ENCODE measurements around the gene CFAP20.
"Not testable (repeated sequence)": the region's sequence is repeated elsewhere in the genome, so short reads cannot be mapped to it uniquely, and the experiment has no call there.

Gene CFAP20

DNA sequence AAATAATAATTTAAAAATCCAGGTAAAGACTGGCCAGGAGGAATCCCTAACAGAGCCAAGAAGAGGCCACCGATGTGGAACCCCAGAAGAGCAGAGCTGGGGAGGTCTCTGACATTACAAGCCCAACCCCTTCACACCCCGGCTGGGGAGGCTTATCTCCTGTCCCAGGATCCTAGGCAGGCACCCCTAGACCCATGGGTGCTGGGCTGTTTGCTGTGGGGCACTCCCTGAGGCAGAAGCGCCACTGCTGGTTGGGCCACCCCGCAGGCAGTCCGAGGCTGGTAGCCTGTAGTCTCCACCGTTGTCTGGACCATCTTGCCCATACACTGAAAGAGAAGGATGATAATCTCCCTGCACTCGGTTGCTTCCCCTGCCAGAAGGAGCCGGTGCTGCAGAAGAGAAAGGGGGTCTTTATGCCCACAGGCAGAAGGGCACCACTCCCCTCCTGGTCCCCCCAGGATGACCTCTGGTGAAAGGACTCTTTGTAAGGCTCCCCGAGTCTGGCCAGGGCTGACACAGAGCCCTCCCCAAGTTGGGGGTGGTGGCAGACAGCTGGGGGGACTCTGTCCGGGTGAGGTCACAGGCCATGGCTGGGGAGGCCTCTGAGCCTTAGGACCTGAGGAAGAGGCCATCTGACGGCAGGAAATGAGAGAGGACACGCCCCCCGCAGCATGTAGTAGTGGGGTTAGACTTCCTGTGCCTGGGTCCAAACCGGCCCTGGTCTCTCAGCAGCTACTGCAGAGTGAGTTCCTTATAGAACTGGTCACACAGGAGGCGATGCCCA lies 34.2 kb downstream of the CFAP20 start:
- DNase-seq, result no peak

- DNase-seq, result no peak
Observed at GRCh38 chr16:58094026-58094425, 35.2 kb downstream of the CFAP20 start.

GRCh38 chr16:58090396-58090795 lies 38.8 kb downstream of the CFAP20 start:
- DNase-seq, result not testable (repeated sequence)

DNA sequence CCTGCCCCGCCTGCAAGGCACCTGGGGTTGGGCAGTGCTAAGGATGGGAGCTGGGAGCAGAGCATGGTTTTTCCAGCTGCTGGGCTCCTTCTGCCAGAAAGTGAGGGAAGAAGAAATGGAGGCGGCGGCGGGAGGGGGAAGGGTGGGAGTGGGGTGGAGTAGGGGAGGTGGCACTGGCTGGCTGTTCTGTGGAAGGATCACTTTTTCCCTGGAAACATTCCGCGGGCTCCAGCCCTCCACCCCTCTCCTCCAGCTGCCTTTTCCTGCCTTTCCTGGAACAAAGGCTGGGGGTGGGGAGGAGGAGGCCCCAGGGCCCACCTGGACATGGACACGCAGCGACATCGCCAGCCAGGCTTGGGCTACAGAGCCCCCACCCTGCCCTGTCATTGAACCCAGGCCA lies 41.1 kb downstream of the CFAP20 start:
- DNase-seq, result no peak

DNA sequence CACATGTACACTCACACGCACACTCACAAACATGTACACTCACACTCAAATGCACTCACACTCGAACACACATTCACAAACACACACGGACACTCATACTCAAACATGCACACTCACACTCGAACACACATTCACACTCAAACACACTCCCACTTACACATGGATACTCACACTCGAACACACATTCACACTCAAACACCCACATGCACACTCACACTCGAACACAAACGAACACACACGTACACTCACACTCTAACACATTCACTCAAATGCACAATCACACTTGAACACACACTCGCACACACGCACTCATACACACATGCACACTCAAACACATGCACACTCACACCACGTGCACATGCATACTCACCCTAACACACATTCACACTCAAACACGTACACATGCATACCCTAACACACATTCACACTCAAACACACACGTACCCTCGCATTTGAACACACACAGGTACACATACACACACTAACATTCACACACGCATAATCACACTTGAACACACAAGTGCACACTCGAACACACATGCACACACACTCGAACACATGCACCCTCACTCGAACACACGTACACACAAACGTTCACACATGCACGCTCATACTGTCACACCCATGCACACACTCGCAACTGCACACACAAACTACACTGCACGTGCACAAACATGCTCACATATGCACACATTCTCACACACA lies 41.8 kb downstream of the CFAP20 start:
- no peak for DNase-seq

DNA sequence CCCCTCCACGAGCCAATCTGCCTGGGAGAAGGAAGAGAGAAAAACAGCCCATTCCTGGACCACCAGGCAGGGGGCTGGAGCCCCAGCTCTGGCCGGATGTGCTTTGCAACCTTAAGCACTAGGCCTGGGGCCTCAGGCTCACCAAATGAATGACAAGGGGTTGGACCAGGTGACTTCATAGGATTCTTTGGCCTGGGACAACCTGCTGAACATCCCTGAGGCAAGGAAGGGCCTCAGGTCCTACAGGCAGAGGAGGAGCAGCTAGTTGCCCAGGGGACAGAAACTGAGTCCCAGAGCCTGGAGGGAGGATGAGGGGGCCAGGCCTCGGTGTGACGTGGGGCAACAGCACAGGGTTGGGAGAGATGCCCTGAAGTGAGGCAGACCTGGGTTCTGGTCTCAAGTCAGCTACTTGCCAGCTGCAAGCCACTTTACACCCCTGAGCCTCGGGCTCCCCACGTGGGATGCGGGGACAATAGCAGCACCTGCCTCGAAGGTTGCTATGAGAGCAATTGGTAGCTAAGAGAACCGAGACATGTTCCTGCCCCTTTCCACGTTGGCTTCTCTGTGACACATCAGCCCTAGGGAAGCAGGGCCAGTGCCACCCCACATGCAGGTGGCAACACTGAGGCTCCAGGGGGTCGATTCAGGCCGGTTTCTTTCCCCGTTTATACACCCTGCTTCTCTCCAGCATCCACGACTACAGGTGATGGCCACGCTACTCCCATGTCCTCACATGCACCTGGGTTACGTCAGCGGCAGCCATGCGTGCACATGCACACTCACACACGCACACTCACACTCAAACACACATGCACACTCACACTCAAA lies 42.6 kb downstream of the CFAP20 start:
- DNase-seq, result no peak

- DNase-seq, result no peak
Observed at GRCh38 chr16:58085584-58086251, 43.5 kb downstream of the CFAP20 start.

DNA sequence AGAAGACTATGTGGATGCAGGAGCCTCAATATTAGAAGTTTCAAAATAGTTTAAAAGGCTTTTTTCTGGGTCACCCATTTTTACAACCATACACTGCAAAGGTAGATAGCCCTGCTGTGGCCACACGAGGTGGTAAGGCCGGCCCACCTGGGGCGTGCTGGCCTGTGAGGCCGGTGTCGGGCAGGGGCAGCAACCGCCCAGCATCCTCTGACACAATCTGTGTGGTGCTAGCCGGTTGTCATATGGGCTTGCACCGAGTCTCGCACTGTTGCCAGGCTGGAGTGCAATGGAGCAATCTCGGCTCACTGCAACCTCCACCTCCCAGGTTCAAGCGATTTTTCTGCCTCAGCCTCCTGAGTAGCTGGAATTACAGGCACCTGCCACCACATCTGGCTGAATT lies 44.0 kb downstream of the CFAP20 start:
- DNase-seq, result no peak

DNA sequence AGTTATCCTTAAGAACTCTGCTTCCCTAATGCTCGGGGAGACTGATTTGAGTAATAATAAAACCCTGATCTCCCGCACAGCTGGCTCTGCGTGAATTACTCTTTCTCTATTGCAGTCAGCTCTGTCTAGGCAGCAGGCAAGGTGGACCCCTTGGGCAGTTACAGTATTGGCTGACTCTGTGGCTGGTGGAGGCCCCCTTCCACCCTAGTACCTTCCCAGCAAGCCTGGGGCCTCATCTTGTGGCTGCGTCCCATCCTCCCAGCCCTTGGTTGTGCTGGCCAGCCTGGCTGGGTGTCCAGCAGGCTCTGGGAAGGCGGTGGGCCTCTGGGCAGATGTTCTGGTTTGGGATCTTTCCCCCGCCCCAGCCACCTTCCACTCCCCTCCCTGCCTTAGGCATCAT lies 44.5 kb downstream of the CFAP20 start:
- no peak for DNase-seq

DNA sequence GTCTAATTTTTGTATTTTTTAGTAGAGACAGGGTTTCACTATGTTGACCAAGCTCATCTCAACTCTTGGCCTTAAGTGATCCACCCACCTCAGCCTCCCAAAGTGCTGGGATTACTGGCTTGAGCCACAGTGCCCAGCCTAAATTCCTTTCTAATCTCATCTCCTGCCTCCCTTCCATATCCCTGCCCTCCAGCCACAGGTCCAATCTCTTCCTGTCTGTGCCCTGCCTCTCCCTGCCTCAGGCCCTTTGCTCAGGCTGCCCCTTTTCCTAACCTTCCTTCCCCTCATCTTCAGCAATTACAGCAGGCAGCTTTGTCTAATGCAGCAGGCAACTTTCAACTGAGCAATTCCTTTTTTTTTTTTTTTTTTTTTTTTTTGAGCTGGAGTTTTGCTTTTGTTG lies 46.8 kb downstream of the CFAP20 start:
- no peak for DNase-seq

DNA sequence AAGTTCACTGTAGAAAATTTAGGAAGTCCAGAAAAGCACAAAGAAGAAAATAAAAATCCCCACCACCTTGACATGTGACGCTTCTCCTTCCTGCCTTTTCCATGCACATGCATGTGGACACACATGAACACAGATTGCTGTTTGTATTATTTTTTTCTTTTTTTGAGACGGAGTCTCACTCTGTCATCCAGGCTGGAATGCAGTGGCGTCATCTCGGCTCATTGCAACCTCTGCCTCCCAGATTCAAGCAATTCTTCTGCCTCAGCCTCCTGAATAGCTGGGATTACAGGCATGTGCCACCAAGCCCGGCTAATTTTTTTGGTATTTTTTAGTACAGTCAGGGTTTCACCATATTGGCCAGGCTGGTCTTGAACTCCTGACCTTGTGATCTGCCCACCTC lies 48.5 kb downstream of the CFAP20 start:
- DNase-seq, result not testable (repeated sequence)

DNA sequence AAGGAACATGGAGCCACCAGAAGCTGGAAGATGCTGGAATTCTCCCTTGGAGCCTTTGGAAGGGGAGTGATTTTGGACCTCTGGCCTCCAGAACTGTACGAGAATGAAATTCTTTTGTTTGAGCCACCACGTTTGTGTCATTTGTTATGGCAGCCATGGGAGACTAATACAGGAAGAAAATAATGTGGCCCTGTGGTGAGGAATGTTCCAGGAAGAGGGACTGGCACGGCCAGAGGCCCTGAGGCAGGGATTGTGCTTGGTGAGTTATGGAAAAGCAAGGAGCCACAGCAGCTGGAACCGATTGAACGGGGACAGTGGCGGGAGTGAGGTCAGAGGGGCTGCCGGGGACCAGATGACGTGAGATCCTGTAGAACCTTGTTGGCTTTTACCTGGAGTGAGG lies 51.4 kb downstream of the CFAP20 start:
- no peak for DNase-seq

DNA sequence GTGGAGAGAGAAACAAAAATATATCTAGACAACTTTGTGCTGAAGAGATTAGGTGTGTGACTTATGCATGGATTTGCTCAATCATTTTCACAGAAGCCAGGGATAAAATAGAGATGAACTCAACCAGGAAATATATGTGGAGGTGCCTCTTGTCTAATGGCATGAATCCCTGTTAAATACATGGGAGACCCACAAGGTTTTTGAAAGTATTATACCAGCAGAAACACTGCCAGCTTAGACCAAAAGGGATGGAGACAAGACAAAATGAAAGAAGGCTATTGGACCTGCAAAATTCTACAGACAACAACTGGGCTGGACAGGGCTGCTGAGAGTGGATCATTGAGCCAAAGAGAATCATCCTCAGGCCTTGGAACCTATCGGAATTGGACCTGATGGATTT lies 52.7 kb downstream of the CFAP20 start:
- no peak for DNase-seq

DNA sequence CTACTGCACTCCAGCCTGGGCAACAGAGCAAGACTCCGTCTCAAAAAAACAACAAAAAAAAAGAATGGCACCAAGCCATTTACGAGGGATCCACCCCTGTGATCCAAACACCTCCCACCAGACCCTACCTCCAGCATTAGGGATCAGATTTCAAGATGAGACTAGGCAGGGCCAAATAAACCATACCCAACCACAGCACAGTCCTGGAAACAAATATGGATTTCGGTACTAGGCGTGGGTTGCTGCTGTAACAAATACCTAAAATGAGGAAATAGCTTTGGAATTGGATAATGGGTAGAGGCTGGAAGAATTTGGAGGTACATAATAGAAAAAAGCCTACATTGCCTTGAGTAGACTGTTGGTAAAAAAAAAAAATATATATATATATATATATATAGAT lies 54.5 kb downstream of the CFAP20 start:
- no peak for DNase-seq

- DNase-seq, result not testable (repeated sequence)
Observed at GRCh38 chr16:58073086-58073485, 56.1 kb downstream of the CFAP20 start.

DNA sequence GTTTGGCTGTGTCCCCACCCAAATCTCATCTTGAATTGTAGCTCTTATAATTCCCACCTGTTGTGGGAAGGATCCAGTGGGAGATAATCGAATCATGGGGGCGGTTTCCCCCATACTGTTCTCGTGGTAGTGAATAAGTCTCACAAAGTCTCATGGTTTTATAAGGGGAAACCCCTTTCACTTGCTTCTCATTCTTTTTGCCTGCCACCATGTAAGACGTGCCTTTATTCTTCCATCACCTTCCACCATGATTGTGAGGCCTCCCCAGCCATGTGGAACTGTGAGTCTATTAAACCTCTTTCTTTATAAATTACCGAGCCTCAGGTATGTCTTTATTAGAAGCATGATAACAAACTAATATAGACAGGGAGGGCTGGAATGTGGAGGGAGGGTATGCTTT lies 57.0 kb downstream of the CFAP20 start:
- DNase-seq, result not testable (repeated sequence)

- no peak for DNase-seq
Observed at GRCh38 chr16:58070585-58070984, 58.6 kb downstream of the CFAP20 start.
